ENCODE results near the gene ZBTB43. TPM values are rescaled to one million over a fixed set of nuclear protein-coding genes. Genes with fewer than 3 reads are reported as not detected.

ZBTB43 gene
- total and polyA plus RNA-seq, 8 donors: 13.6 to 28.3 (median 16.4) TPM

DNA sequence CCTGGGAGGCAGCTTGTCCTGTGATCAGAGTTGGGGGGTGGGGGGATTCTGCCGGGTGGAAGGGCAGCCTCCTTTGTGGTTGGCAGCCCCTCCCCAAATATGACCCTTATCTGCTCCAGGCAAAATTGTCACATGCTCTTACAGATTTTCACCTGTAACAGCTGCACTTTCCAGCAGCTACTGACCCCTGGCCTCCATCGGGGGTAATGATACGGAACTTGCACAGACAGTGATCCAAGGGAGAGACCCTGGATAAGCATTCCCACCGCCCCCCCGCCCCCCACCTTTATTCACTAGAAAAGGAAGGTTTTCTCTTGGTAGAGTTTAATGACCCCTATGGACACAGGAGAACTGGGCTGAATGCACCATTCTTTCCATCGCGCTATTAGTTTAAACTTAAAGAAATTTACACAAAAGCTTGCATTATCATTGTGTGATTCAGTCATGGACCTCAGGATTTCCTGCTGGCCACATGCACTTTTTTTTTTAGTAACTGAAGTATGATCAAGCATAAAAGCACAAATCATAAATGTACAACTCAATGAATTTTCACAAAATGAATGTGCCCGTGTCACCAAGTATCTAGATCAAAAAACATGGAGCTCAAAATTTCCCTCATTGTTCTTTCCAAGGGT lies 44.9 kb downstream of the ZBTB43 start:
- DNase-seq (no peak), ATAC-seq (no peak)
- Histone ChIP-seq H3K36me3 (no peaks in the 10 kb centered on the region), H3K4me1 (no peaks in the 10 kb centered on the region), H3K9me3 (no peaks in the 10 kb centered on the region), H3K4me3 (no peak overlapping the region), H3K27me3 (peaks cover 0 to 17% of the 10 kb centered on the region in 2 donors), H3K27ac (no peak overlapping the region)
- intact Hi-C loops (cut with DNase I): no loop called here
- TF ChIP-seq, protein P1, sequence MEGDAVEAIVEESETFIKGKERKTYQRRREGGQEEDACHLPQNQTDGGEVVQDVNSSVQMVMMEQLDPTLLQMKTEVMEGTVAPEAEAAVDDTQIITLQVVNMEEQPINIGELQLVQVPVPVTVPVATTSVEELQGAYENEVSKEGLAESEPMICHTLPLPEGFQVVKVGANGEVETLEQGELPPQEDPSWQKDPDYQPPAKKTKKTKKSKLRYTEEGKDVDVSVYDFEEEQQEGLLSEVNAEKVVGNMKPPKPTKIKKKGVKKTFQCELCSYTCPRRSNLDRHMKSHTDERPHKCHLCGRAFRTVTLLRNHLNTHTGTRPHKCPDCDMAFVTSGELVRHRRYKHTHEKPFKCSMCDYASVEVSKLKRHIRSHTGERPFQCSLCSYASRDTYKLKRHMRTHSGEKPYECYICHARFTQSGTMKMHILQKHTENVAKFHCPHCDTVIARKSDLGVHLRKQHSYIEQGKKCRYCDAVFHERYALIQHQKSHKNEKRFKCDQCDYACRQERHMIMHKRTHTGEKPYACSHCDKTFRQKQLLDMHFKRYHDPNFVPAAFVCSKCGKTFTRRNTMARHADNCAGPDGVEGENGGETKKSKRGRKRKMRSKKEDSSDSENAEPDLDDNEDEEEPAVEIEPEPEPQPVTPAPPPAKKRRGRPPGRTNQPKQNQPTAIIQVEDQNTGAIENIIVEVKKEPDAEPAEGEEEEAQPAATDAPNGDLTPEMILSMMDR (IDR thresholded peaks at IDR 0.05): no peak

DNA sequence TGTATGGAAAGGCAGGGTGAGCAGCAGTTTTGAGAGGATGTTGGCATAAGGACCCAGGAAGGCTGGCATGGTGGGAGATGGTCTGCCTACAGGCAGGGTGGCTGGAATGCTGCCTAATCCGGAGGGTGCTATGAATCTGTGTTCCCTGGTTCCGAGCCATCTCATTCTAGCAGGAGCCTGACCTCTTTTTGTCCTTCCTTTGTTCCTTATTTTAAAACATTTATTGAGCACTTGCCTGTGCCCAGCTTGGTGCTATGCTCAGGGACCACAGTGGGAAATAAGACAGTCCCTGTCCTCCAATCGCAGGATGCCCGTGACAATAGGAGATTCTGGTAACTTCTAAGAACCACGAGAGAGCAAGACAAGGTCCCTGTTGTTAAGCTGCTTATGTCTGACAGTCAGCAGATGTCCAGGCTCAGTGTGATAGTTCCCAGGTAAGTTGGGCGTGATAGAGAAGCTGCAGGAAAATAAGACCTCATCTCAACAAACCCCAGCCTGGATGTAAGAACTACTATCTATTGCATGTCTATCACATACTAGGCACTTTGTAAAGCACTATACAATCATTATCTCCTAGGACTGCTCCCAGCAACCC lies 46.5 kb downstream of the ZBTB43 start:
- intact Hi-C loops (cut with DNase I): no loop called here
- no peaks in the 10 kb centered on the region for H3K4me1 ChIP-seq
- no peaks in the 10 kb centered on the region for H3K9me3 ChIP-seq
- no peak overlapping the region for H3K27ac ChIP-seq
- ATAC-seq (no peak), DNase-seq (no peak)
- H3K4me3 ChIP-seq: no peak overlapping the region
- H3K27me3 ChIP-seq: peaks cover 0 to 17% of the 10 kb centered on the region in 2 donors
- TF ChIP-seq, protein P1 (IDR thresholded peaks at IDR 0.05): no peak
- no peaks in the 10 kb centered on the region for H3K36me3 ChIP-seq

DNA sequence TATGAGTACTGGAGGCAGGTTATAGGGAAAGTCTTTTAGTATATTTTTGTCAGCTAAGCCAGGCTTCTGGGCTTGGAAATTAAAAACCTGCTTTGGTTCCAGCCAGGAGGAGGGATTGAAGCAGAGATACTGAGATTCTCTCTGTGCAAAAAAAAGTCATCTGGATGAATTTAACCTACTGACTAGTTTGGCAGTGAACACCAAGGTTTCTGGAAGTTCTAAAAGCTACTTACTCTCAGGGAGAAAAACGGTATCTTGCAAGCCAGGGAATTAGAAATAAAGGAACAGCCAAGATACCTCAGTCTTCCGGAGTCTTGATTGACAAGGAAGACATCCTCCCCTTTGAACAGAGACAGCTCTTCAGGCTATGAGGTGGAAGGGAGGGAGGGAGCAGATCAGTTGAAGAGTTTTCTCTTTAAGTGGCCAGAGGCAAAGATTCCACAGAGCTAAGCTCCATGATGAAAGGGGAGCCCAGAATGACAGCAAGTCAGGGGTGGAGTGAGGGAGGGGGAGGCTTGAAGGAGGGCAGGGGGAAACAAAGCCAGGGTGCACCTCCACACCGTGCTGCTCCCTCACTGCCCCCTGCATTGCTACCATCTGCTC lies 47.3 kb downstream of the ZBTB43 start:
- H3K36me3 ChIP-seq: no peaks in the 10 kb centered on the region
- DNase-seq (no peak), ATAC-seq (no peak)
- H3K4me3 ChIP-seq: no peak overlapping the region
- no peaks in the 10 kb centered on the region for H3K4me1 ChIP-seq
- H3K27me3 ChIP-seq: peaks cover 0 to 17% of the 10 kb centered on the region in 2 donors
- intact Hi-C loops (cut with DNase I): no loop called here
- no peaks in the 10 kb centered on the region for H3K9me3 ChIP-seq
- TF ChIP-seq, protein P1 (IDR thresholded peaks at IDR 0.05): no peak
- H3K27ac ChIP-seq: no peak overlapping the region

DNA sequence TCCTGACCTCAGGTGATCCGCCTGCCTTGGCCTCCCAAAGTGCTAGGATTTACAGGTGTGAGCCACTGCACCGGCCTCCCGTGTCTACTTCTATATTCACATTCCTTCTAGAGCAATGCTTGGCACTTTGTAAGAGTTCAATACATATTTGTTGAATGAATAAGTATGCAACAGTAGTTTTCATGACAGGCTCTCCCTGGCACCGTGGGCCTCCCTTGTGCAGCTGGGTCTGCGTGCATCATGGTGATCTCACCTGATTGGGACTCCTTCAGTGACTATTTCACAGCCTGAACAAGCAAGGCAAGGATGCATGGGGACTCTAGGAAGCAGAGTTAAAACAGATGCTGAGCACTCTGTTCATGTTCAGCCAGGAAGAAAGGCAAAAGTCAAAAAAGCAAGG lies 48.8 kb downstream of the ZBTB43 start:
- no peaks in the 10 kb centered on the region for H3K36me3 ChIP-seq
- H3K4me1 ChIP-seq: no peaks in the 10 kb centered on the region
- no peaks in the 10 kb centered on the region for H3K9me3 ChIP-seq
- ATAC-seq (no peak), DNase-seq (no peak)
- H3K4me3 ChIP-seq: no peak overlapping the region
- peaks cover 0 to 17% of the 10 kb centered on the region in 2 donors for H3K27me3 ChIP-seq
- intact Hi-C loops (cut with DNase I): no loop called here
- TF ChIP-seq, protein P1 (IDR thresholded peaks at IDR 0.05): no peak
- H3K27ac ChIP-seq: no peak overlapping the region

DNA sequence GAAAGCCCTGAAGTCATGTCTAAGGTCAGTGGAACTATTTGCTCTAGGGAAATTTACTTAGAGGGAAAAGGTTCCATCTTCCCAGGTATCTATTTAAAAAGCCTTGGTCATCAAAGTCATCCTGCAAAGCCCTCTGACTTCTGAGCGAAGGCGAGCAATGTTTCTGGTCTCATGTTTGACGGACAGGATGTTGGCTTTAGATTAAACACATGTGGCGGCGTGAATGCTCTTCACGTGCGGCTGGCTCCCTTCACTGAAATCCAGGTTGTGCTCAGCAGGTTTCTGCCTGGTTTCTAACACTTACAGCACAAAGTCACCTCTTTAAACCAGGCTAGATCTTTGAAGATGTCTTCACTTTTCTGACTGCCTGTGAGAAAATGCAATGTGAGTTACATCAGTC lies 49.9 kb downstream of the ZBTB43 start:
- Histone ChIP-seq H3K36me3 (no peaks in the 10 kb centered on the region), H3K27ac (no peak overlapping the region), H3K4me3 (no peak overlapping the region), H3K27me3 (peaks cover 0 to 17% of the 10 kb centered on the region in 2 donors), H3K9me3 (no peaks in the 10 kb centered on the region), H3K4me1 (peaks cover under 1 to 6% of the 10 kb centered on the region in 2 donors)
- TF ChIP-seq, protein P1 (IDR thresholded peaks at IDR 0.05): no peak
- intact Hi-C loops (cut with DNase I): no loop called here
- DNase-seq (peak in 1 of 4 donors; percentile 35), ATAC-seq (no peak)

All from left lung (tissue), 10 donors.